Measurements from ENCODE around the gene OPA1.

DNA sequence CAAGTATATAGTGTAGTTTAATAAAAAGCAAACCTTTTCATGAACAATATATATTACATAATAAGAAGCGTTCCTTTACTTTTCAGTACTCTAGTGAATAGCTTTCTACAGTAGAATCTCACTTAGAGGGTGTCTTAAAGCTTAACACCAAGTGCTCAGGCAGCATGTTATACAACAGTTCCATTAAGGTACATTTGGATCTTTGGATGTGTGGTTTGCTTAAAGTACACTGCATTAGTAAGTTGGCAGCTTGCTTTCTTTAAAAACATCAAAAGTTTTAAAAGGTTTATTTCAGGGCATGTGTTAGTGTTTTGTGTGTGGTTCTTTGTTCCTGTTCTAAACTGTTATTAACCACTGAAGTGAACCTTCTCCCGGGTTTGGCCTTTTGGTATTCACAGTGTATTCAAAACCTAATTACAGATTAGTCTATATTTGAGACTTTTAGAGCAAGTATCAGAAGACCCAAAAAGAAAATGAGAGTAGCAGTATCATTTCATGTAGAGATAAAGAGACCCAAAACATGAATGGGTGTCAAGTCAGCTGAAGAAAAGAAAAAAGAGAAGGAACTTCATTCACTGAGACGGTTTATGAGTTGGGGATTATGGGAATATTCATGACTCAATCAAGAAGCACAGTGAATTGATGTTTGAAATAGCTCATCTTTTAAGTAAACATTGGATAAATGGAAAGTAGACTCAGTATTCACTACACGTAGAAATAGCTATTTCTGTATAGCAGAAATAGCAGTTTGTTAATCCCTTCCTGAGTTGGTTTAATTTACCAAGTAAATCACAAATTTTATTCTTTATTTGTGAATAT, 93.9 kb downstream of the OPA1 start:
- TF ChIP-seq, protein P1, sequence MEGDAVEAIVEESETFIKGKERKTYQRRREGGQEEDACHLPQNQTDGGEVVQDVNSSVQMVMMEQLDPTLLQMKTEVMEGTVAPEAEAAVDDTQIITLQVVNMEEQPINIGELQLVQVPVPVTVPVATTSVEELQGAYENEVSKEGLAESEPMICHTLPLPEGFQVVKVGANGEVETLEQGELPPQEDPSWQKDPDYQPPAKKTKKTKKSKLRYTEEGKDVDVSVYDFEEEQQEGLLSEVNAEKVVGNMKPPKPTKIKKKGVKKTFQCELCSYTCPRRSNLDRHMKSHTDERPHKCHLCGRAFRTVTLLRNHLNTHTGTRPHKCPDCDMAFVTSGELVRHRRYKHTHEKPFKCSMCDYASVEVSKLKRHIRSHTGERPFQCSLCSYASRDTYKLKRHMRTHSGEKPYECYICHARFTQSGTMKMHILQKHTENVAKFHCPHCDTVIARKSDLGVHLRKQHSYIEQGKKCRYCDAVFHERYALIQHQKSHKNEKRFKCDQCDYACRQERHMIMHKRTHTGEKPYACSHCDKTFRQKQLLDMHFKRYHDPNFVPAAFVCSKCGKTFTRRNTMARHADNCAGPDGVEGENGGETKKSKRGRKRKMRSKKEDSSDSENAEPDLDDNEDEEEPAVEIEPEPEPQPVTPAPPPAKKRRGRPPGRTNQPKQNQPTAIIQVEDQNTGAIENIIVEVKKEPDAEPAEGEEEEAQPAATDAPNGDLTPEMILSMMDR (IDR thresholded peaks at IDR 0.05), result no peak
- no peak for TF ChIP-seq POLR2A (IDR thresholded peaks at IDR 0.05)
